ENCODE data around the gene ESPN.

GRCh38 chr1:6504887-6505286, 80.3 kb downstream of the ESPN start:
- TF ChIP-seq CTCF (IDR thresholded peaks at IDR 0.05; ENCODE audit: borderline replicate concordance, extremely low read depth, low read length, poor library complexity, severe bottlenecking) (no peak), EZH2 (IDR thresholded peaks at IDR 0.05; ENCODE audit: borderline replicate concordance, low read depth, low read length, severe bottlenecking) (no peak)
